Measurements from ENCODE around the gene JAG2. TPM values are rescaled to one million over a fixed set of nuclear protein-coding genes. Genes with fewer than 3 reads are reported as not detected.
A peak's percentile ranks its signal among the peaks of the same experiment; 100 is the strongest.

Gene JAG2
- total and polyA plus RNA-seq, 7 donors: 10.6 to 34.0 (median 25.9) TPM

- no peak overlapping the region for H3K4me3 ChIP-seq
- intact Hi-C loops (cut with DNase I): no loop called here
- peak in 1 of 4 donors; percentile 30 for ATAC-seq
These were observed 45.8 kb upstream of the JAG2 start for GRCh38 chr14:105214324-105214915.

GRCh38 chr14:105213361-105213760 is 44.8 kb upstream of the JAG2 start:
- intact Hi-C loops (cut with DNase I): no loop called here
- peaks cover 14% of the 10 kb centered on the region for H3K4me1 ChIP-seq
- DNase-seq (no peak), ATAC-seq (peak in 2 of 4 donors; percentile 21 to 36)
- no peaks in the 10 kb centered on the region for H3K9me3 ChIP-seq
- 50 to 69% (median 59%) methylated on average over 10 of the region's 10 CpGs for WGBS, 3 donors
- H3K4me3 ChIP-seq: no peak overlapping the region
- H3K27ac ChIP-seq: no peak overlapping the region
- no peak for TF ChIP-seq CTCF (IDR thresholded peaks at IDR 0.05)
- H3K36me3 ChIP-seq (ENCODE audit: insufficient read depth in 1 of 2, low read depth in 1 of 2): peaks cover 0 to 31% of the 10 kb centered on the region in 2 donors
- no peaks in the 10 kb centered on the region for H3K27me3 ChIP-seq (ENCODE audit: insufficient read depth in 3 of 3, low read length in 2 of 3)

More at GRCh38 chr14:105214324-105214915, 45.8 kb upstream of the JAG2 start:
- no peak for DNase-seq
- no peak for TF ChIP-seq CTCF (IDR thresholded peaks at IDR 0.05)
- 54 to 78% (median 64%) methylated on average over 13 to 14 of the region's 14 CpGs for WGBS, 3 donors
- Histone ChIP-seq H3K9me3 (no peaks in the 10 kb centered on the region), H3K27ac (no peak overlapping the region), H3K4me1 (peaks cover 14% of the 10 kb centered on the region), H3K27me3 (ENCODE audit: insufficient read depth in 3 of 3, low read length in 2 of 3) (no peaks in the 10 kb centered on the region), H3K36me3 (ENCODE audit: insufficient read depth in 1 of 2, low read depth in 1 of 2) (peaks cover 0 to 37% of the 10 kb centered on the region in 2 donors)

- H3K9me3 ChIP-seq: no peaks in the 10 kb centered on the region
- TF ChIP-seq CTCF (IDR thresholded peaks at IDR 0.05): no peak
- WGBS, 3 donors: 76 to 83% (median 81%) methylated on average over 18 of the region's 18 CpGs
- H3K36me3 ChIP-seq (ENCODE audit: insufficient read depth in 1 of 2, low read depth in 1 of 2): peaks cover 0 to 25% of the 10 kb centered on the region in 2 donors
- no peak overlapping the region for H3K27ac ChIP-seq
- no peak overlapping the region for H3K4me3 ChIP-seq
- H3K27me3 ChIP-seq (ENCODE audit: insufficient read depth in 3 of 3, low read length in 2 of 3): no peaks in the 10 kb centered on the region
- H3K4me1 ChIP-seq: peaks cover 14% of the 10 kb centered on the region
- DNase-seq: peak in 1 of 2 donors; percentile 9
- ATAC-seq: no peak
- intact Hi-C loops (cut with DNase I): no loop called here
These were observed 44.1 kb upstream of the JAG2 start for GRCh38 chr14:105212541-105213300.

- 84 to 91% (median 87%) methylated on average over 9 of the region's 9 CpGs for WGBS, 3 donors
- intact Hi-C loops (cut with DNase I): no loop called here
- H3K9me3 ChIP-seq: no peaks in the 10 kb centered on the region
- peaks cover 14% of the 10 kb centered on the region for H3K4me1 ChIP-seq
- DNase-seq (no peak), ATAC-seq (no peak)
- H3K27ac ChIP-seq: no peak overlapping the region
- H3K36me3 ChIP-seq (ENCODE audit: insufficient read depth in 1 of 2, low read depth in 1 of 2): peaks cover 0 to 15% of the 10 kb centered on the region in 2 donors
- no peak overlapping the region for H3K4me3 ChIP-seq
- TF ChIP-seq CTCF (IDR thresholded peaks at IDR 0.05): no peak
- no peaks in the 10 kb centered on the region for H3K27me3 ChIP-seq (ENCODE audit: insufficient read depth in 3 of 3, low read length in 2 of 3)
These were observed 43.1 kb upstream of the JAG2 start for GRCh38 chr14:105211758-105212089.
